ENCODE data around the gene FCMR.

DNA sequence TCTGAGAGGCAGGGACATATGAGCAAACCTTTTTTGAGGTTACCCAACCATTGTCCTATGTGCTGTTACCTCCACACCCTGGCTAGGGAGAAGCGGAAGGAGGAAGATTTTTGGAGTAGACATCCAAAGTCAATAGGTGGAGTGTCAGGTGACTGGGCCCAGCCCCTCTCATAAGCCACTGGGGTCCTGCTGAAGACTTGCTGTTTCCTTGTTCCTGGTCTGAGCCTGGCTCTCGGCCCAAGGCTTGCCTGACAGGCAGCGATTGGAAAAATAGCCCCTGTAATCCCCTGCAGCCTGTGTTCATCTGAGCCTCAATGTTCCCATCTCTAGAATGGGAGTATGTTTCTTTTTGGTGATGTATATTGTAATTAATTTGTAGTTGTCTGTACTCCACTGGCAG is 31.4 kb upstream of the FCMR start:
- TF ChIP-seq, protein P1, sequence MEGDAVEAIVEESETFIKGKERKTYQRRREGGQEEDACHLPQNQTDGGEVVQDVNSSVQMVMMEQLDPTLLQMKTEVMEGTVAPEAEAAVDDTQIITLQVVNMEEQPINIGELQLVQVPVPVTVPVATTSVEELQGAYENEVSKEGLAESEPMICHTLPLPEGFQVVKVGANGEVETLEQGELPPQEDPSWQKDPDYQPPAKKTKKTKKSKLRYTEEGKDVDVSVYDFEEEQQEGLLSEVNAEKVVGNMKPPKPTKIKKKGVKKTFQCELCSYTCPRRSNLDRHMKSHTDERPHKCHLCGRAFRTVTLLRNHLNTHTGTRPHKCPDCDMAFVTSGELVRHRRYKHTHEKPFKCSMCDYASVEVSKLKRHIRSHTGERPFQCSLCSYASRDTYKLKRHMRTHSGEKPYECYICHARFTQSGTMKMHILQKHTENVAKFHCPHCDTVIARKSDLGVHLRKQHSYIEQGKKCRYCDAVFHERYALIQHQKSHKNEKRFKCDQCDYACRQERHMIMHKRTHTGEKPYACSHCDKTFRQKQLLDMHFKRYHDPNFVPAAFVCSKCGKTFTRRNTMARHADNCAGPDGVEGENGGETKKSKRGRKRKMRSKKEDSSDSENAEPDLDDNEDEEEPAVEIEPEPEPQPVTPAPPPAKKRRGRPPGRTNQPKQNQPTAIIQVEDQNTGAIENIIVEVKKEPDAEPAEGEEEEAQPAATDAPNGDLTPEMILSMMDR (IDR thresholded peaks at IDR 0.05; ENCODE audit: low read length): no peak
- TF ChIP-seq EZH2 (optimal IDR thresholded peaks at IDR 0.05; ENCODE audit: low read depth, low read length): no peak
- TF ChIP-seq EZH2phosphoT487 (IDR thresholded peaks at IDR 0.05; ENCODE audit: low read length): no peak
